ENCODE results near the gene CEP85.

- TF ChIP-seq CTCF (IDR thresholded peaks at IDR 0.05 in 4 of 5, conservative IDR thresholded peaks at IDR 0.05 in 1 of 5) (no peak), POLR2A (IDR thresholded peaks at IDR 0.05) (no peak)
These were observed 49.4 kb downstream of the CEP85 start for GRCh38 chr1:26283279-26283853.
